Right forelimb (tissue), 1 donor: ENCODE results near the gene SSR1.

Source experiments
- DNase-seq: peaks from one replicate; pipeline ENCODE4 v3.0.0-alpha.2; 2018

Gene SSR1

DNA sequence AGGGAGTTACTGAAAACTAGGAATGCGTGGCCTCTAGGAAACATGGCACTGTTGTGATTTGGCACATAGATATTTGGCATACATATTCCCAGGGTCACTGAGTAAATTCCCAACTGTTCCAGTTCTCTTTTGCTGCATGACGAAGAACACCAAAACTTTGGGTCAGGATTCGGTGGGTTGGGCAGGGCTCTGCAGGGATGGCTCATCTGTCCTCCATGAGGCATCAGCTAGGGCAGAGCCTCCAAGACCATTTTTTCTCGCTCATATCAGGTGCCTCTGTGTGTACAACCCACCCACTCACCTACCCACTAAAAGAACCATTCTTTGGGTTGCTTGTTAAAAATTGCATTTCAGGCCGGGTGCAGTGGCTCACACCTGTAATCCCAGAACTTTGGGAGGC lies 57.1 kb downstream of the SSR1 start:
- DNase-seq, result no peak

DNA sequence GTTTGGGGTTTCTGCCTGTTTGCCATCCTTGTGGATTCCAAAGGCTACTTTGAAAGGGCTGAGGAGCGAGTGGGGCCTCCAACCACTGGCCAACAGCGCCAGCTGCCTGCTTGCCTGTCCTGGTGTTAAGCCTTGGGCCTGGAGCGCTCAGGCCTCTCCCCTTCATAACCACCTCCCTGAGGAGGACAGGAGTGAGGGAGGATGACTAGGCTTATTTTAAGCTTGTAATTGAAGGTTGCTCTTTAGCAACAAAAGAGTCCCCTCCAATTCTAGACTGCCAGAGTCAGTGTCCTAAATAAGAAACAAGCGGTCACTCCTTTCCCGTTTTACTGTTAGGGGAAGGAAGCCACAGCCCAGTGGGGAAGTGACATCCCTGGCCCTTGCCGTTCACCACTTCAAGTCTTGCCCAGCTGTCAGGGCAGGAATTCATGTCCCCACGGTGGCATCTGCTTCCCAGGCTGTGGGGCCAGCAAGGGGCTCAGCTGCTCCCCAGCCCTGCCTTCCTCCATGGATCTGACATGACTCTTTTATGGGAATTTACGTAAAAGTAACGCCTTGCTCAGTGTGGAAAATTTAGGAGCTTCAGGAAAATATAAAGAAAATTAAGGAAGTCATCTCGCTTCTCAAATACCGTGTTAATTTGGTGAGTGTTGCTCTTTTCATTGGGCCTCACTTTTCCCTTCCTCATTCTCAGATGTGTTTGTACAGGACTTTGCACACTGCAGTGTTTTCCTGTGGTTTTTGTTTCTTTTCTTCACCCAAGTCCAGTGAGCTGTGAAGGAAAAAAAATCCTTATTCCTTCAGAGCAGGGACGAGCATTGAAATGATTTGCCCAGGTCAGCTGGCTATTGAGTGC lies 57.8 kb downstream of the SSR1 start:
- no peak for DNase-seq

GRCh38 chr6:7252390-7252789 lies 60.6 kb downstream of the SSR1 start:
- DNase-seq, result no peak

GRCh38 chr6:7251646-7252260 lies 61.2 kb downstream of the SSR1 start:
- no peak for DNase-seq

DNA sequence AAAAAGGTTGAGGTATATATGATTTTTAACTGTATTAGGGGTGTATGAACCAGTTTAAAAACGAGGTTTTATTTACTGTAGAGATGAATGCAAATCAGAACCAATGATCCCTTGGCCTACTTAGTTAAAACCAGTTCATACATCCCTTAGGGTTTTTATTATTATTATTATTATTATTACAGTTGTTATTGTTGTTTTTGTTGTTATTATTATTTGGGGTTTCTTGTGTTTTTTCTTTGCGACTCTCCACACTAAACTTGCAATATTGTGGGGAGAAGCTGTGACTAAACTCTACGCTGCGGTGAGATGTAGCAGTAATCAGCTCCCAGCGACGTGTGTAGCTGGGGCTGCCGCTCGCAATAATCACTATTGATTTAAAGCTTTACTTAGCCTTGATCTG lies 62.2 kb downstream of the SSR1 start:
- DNase-seq, result no peak

GRCh38 chr6:7249946-7250643 lies 62.9 kb downstream of the SSR1 start:
- DNase-seq, result no peak

DNA sequence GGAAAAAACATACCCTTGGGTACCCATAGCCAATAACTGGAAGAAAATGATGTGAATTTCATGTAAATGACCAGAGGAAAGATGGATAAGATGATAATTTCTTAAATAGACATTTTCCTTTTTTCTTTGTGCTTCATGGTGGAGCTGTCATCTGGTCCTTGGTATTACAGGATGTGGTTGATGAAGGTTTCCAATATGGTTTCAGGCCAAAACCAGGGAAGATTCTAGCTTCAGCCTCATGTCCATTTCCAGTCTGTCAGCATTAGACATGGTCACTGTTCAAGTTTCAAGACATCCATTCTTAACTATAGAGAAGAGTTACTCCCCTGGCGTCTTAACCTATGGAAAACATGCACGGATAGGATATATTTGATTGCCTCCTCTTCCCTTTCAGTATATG lies 63.6 kb downstream of the SSR1 start:
- no peak for DNase-seq

GRCh38 chr6:7247828-7248227 lies 65.2 kb downstream of the SSR1 start:
- DNase-seq, result no peak

DNA sequence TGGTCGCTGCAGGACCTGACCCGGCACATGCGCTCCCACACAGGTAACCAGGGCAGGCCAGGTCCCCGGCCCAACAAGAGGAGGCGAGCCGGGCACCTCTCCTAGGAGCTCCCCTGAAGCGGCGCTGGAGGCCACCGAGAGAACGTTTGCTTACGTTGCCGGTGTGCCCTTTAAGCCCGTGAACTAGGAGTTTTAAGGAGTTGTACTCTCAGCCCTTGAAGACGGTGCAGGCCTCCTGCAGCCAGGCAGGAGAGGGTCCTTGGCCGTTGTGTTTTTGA lies 65.9 kb downstream of the SSR1 start:
- no peak for DNase-seq

GRCh38 chr6:7246401-7247178 lies 66.4 kb downstream of the SSR1 start:
- DNase-seq, result no peak

DNA sequence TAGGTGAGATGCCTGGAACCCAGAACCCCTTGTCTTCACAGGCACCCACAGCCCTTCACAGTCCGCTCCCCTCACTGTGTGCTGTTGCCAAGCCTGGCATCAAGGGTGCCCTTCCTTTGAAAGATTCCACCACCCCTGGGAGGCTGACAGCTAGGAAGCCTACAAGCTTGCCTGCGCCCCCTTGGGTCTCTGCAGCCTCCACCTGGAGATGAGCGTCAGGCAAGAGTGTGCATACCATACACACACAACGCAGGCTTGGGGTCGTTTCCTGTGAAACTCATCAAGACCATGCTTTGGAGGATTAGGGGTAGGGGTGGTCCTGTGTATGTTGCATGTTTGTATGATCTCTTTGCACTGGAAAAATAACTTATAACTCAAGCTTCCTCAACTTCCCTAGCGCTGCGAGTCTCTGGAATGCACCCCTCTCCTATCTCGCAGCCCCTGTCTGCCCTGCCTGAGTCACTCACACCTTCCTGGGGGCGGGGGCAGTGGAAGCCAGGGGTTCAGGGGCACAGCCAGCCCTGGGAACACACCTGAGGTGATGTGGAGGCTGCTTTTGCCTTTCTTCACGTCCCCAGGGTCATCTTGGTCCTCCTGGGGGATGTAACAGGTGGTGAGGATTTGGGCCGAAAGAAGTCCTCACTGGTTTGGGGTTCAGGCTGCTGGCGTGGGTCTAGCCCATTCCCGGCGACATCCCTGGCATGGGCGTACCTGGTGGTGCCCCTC lies 67.2 kb downstream of the SSR1 start:
- no peak for DNase-seq

- DNase-seq, result peak; percentile 63
Measured at GRCh38 chr6:7243179-7243981, 69.6 kb downstream of the SSR1 start.

DNA sequence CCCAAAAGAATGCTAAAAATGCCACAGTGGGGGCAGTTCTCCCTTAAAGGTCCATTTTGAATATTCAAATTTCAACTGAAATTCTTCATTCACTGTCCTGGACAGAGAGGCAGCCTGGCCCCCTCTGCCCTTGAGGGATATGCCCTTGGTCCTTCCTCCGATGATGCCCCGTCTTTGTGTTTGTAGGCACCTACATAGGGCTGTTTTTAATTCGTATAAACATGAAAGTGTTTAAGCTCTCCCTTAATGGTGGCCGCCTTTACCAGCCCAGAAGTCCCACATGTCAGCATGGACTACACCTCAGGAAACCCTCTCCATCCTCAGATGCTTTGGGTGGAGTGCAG lies 70.2 kb downstream of the SSR1 start:
- no peak for DNase-seq

DNA sequence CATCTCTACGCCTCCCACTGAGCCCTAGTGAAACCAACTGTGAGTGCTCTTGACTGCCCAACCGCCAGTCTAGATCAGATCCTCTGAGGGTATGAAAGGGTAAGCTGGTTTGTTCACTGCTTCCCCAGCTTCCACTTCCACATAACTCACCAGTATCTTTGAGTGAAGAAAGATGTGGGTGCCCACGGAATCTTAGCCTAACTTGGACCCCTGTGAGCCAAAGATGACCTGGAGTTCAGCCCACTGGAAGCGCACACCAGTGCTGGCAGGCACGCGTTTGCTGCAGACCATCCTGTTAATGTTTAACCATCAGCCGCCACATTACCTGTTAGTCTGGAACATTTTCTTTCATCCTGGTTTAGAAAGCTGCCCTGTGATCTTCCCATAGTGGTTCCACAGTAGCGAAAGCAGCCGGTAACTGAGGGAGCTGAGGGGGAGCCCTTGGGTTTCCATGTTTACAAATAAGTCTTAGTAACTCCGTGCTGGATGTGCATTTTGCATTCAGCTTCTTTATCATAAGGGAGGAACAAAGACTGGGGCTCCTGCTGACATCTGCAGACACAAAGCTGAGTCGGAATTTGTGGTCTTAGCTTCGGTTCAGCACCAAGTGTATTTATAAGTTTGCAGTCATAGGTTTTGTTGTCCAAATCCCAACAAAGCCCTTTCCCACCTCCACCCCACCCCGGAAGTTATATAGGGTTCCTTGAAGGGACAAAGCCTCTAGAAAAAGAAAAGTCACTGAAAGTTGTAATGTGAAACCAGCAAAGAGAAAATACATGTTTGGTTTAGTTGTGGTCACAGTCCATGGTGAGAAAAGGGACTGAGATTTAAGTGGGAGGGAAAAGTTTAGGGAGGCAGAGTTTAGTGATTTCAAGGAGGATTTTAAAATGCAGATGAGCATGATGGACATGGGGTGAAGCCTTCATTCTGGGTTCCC lies 71.0 kb downstream of the SSR1 start:
- DNase-seq, result no peak

DNA sequence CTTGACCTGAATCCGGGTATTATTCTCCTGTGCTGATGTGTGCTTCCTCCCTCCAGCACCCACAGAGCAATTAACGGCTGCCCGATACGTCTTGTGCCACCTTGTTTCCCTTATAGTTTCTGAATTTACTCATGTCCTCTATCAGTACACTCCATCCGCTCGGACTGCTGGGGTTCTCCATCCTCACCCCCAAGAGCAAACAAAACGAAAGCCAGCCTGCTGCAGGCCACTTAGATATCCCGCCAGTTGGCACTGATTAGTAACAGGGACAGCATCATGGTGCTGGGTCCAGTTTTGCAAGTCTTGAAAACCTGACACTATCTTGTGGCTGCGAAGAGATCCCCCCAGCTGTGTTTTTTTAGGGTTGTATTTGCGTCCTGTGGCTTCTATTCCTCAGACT lies 71.8 kb downstream of the SSR1 start:
- no peak for DNase-seq

GRCh38 chr6:7240351-7240750 lies 72.6 kb downstream of the SSR1 start:
- no peak for DNase-seq

GRCh38 chr6:7239590-7239948 lies 73.4 kb downstream of the SSR1 start:
- DNase-seq, result no peak

DNA sequence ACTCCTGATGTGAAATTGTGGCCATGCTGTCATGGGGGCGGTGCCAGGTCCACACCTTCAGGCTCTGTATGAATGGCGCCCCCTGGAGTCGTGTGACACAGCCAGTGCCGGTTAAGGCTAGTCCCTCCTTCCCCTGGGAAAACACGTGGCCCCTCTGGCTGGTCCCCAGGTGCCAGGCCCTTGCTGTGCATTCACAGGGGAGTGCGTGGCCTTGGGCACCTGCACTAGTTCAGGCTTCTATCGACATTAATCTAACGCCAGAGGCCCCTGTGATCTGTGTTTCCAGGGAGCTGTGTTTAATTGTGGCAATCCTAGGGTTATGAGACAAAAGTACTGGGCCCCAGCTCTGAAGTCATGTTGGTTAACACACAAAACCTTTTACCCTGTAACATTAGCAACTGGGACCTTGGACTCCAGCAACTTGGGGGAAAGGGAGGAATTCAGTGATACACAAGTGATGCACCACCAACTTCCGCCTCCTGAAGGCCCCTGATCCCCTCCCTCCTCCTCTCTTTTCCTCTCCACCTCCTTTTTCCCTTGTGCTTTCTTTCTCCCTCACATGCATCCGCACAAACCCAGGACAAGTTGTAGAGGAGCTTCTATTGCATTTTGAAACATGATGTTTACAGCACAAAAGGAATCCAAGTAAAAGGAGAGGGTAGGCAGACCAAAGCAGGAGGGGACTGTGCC lies 74.0 kb downstream of the SSR1 start:
- DNase-seq, result peak; percentile 71

DNA sequence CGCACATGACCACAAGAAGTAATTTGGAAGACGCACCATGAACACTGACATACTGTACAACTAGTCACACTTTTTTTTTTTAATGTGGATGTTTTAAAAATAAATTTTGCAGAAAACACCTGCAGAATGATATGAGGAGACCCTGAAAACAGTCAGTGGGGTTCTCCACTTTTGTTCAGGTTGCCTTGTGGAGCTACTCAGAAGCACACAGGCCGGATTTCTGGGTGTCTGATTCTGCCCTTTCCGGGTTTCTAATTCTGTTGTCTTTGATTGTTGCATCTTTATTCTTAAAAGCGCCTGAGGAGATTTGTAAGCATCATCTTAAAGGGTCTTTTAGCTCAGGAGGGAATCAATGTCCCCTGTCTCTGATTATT lies 74.5 kb downstream of the SSR1 start:
- no peak for DNase-seq

GRCh38 chr6:7237653-7238188 lies 75.3 kb downstream of the SSR1 start:
- DNase-seq, result no peak
